Measurements from ENCODE around the gene ENTREP3. TPM values are rescaled to one million over a fixed set of nuclear protein-coding genes. Genes with fewer than 3 reads are reported as not detected.
A peak's percentile ranks its signal among the peaks of the same experiment; 100 is the strongest.
"Not testable (repeated sequence)": the region's sequence is repeated elsewhere in the genome, so short reads cannot be mapped to it uniquely, and the experiment has no call there.

Gene ENTREP3, protein sequence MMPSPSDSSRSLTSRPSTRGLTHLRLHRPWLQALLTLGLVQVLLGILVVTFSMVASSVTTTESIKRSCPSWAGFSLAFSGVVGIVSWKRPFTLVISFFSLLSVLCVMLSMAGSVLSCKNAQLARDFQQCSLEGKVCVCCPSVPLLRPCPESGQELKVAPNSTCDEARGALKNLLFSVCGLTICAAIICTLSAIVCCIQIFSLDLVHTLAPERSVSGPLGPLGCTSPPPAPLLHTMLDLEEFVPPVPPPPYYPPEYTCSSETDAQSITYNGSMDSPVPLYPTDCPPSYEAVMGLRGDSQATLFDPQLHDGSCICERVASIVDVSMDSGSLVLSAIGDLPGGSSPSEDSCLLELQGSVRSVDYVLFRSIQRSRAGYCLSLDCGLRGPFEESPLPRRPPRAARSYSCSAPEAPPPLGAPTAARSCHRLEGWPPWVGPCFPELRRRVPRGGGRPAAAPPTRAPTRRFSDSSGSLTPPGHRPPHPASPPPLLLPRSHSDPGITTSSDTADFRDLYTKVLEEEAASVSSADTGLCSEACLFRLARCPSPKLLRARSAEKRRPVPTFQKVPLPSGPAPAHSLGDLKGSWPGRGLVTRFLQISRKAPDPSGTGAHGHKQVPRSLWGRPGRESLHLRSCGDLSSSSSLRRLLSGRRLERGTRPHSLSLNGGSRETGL
- 49.0 TPM for total RNA-seq

- peak; percentile 87 for DNase-seq (ENCODE audit: low spot score)
Measured at GRCh38 chr1:155255243-155256007, at the start of gene ENTREP3. Gene ENTREP3, minus strand, starts transcription at chr1:155255483. Its CDS starts 606 bp downstream, at chr1:155254877.

DNA sequence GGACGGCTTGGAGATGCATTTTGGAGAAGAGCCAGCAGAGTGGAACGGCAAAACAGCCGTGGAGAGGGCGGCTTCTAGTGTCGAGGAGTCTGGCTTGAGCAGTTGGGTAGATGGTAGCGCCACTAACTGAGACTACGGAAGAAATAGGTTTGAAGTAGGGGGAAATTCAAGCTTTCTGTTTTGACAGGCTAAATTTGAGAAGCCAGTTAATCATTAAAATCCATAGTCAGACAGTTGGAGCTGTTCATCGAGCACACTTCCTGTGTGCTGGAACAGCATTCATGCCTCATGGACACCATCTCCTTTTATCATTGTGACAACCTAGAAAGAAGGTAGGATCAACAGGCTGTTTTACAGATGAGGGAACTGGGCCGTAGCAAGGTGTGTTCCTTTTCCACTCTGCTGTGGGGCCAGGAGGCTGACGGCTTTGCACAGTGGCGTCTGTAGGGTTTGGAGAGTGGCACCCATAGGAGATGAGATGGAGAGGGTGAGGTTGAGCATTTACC is 49.3 kb upstream of the ENTREP3 start:
- DNase-seq (ENCODE audit: low spot score): no peak

DNA sequence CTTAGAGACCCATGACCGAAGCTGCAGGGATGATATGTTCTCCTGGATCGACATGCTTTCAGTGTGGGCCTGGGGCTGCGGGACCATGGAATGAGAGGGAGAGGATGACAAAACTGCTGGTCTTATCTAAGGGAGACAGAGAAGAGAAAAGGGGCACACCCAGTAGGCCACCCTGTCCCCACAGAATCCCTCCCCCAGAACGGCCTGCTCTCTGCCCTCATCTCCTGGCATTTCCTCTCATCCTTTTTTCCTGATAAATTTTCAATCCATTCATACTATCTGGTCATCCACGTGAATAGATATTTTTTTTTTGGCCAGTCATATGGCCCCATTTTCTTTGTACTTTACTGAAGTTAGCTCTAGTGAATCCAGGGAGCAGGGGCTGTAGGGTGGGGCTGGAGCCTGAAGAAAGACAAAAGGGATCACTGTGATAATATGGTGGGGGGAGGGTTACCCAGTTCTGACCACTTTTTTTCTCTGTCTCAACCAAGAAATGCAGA is 46.1 kb upstream of the ENTREP3 start, which contains the start of gene PKLR:
Gene PKLR, minus strand, starts transcription at position 97 of the 500 bp plus-strand sequence. Its CDS starts 43 bp downstream, at position 54.
- no peak for DNase-seq (ENCODE audit: low spot score)

- peak; percentile 58 for DNase-seq (ENCODE audit: low spot score)
Measured at GRCh38 chr1:155300553-155301329, 45.5 kb upstream of the ENTREP3 start.

DNA sequence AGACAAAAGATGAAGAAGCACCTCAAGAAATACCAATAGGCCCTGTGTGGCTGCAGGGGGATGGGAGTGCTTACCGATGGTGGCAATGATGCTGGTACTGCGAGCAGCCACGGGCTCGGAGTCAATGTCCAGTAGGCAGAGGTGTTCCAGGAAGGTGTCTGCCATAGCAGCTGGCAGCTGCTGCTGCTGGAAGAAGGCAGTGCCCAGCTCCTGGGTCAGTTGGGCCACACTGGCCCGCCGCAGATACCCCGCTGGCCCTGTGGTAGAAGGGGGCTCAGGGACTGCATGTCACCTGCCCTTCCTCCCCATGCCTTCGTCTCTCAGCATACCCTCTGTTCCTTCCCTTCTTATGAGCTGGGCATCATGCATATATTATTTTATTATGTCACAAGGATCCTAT is 44.7 kb upstream of the ENTREP3 start:
- no peak for DNase-seq (ENCODE audit: low spot score)

GRCh38 chr1:155297384-155297783 is 42.1 kb upstream of the ENTREP3 start:
- no peak for DNase-seq (ENCODE audit: low spot score)

DNA sequence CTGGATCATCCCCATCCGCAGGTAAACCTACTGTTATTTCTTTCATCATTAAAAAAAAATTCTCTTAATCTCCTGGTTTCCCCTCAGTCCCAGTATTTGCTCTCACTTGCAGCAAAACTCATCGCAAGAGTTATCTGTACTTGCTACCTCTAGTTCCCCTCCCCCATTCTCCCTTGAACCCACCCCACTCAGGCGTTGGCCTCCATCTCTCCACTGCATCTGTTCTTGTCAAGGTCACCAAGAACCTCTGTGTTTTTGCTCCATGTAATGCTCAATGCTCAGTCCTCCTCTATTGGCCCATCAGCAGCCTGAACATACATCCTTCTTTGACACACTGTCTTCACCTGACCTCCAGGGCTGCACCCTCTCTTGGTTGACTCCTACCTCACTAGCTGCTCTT is 41.4 kb upstream of the ENTREP3 start:
- no peak for DNase-seq (ENCODE audit: low spot score)

DNA sequence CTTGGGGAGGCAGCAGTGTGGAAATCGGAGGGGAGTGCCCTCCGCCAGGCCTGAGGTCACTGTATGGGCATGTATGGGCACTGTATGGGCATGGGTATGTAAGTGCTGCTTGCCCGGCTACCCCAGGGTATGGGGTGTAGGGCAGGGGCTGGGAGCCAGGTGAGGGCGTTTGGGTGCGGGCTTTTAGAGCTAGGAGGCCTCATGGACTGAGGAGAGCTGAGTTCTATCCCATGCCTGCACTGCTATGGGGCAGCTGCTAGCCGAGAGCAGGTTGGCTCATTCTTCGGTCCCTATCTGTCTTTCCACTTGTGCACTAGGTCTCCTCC is 40.6 kb upstream of the ENTREP3 start:
- DNase-seq (ENCODE audit: low spot score): no peak

- DNase-seq (ENCODE audit: low spot score): no peak
Measured at GRCh38 chr1:155295183-155295941, 40.1 kb upstream of the ENTREP3 start.

- DNase-seq (ENCODE audit: low spot score): no peak
Measured at GRCh38 chr1:155294520-155295182, 39.4 kb upstream of the ENTREP3 start.

DNA sequence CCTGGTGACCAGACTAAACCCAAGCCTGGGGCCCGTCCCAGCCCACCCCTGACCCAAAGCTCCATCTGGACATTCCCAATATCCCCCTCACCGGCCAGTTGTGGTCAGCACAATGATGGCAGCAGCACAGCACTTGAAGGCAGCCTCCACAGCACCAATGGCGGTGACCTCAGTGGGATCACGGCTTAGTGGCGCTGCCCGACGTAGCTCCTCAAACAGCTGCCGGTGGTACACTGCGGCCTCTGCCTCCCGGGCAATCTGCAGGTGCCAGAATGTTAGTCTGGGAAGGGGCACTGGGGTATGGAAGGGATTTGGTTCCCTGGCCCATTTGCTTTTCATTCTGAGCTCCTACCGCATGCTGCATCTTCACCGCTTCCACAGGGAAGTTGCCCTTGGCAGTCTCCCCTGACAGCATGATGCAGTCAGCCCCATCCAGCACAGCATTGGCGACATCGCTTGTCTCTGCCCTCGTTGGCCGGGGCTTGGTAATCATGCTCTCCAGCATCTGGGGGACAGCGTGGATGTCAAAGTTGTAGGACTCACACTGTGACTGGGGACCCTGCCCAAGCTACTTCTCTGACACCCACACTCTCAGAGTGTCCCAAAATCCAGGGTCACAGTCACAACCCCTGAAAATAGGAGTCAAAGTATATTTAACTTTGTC is 37.9 kb upstream of the ENTREP3 start:
- DNase-seq (ENCODE audit: low spot score): no peak

DNA sequence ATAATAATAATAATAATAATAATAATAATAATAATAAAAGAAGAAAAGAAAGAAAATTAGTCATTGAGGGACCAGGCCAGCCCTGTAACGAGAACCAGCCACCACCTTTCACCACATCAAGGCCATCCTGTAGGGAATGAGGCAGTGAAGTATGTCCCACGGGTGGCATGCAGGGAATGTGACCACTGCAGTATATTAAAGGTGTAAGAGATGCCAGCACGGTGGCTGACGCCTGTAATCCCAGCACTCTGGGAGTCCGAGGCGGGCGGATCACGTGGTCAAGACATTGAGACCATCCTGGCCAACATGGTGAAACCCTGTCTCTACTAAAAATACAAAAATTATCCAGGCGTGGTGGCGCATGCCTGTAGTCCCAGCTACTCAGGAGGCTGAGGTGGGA is 35.7 kb upstream of the ENTREP3 start:
- DNase-seq (ENCODE audit: low spot score): not testable (repeated sequence)

GRCh38 chr1:155287987-155288543 is 32.8 kb upstream of the ENTREP3 start:
- no peak for DNase-seq (ENCODE audit: low spot score)

DNA sequence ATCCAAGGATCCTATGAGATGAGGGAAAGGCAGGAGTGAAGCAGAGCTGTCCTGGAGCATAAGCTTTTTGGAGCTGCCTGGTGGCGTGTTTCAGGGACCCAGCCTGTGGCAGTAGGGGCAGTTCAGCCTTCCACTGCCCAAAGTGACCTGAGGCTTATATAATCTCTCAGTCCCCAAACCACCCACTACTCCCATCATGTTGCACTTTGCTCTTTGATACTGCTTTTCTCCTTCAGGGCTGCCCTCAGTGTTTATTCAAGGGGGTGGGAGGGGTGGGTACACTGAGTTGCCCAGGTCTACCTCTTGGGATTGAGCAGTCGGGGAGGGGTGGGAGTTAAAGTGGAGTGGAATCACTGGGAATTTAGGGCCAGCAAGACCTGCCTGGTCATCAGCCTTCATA is 31.3 kb upstream of the ENTREP3 start:
- DNase-seq (ENCODE audit: low spot score): no peak

DNA sequence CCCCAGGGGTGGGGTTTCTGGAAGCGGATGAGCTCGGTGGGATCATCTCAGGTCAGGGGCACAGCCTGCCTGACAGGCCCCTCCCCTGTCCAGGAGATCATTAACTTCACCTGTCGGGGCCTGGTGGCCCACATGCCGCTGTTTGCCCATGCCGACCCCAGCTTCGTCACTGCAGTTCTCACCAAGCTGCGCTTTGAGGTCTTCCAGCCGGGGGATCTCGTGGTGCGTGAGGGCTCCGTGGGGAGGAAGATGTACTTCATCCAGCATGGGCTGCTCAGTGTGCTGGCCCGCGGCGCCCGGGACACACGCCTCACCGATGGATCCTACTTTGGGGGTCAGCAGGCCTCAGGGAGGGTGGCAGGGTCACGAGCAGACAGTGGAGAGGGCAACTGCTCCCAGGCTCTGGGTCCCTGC is 30.4 kb upstream of the ENTREP3 start:
- no peak for DNase-seq (ENCODE audit: low spot score)

DNA sequence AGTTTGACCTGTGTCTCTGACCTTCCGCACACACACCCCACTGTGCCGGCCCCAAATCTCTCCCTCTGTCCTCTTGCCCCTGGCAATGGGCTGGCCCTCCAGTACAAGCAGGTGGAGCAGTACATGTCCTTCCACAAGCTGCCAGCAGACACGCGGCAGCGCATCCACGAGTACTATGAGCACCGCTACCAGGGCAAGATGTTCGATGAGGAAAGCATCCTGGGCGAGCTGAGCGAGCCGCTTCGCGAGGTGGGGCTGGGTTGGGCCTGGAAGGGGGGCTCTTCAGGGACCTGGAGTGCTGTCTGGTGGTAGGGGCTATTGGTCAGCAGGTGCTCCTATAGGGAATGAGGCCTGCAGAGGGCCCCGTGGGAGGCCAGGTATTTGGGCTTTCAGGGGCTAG is 29.8 kb upstream of the ENTREP3 start:
- DNase-seq (ENCODE audit: low spot score): no peak

DNA sequence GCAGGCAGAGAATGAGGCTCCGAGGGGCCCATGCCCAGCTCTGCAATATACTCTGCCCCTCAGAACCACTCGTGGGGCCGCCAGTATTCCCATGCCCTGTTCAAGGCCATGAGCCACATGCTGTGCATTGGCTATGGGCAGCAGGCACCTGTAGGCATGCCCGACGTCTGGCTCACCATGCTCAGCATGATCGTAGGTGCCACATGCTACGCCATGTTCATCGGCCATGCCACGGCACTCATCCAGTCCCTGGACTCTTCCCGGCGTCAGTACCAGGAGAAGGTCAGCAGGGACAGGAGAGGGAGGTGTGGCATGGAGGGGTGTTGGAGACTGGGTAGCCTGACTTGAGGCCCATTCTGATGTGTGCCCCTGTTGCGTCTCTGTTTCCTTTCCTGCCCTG is 29.2 kb upstream of the ENTREP3 start:
- DNase-seq (ENCODE audit: low spot score): no peak

DNA sequence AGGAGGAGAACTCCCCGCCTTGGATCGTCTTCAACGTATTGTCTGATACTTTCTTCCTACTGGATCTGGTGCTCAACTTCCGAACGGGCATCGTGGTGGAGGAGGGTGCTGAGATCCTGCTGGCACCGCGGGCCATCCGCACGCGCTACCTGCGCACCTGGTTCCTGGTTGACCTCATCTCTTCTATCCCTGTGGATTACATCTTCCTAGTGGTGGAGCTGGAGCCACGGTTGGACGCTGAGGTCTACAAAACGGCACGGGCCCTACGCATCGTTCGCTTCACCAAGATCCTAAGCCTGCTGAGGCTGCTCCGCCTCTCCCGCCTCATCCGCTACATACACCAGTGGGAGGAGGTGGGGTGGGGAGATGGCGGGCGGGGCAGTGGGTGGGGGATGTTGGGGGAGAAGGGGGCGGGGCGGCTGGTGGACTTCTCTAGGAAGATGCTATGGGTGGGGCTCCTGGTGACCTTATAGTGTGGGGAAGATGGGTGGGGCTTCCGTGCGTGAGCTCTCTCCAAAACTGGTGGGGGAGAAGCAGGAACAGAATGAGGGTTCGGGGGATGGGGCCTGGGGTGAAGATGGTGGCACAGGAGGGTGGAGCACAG is 27.3 kb upstream of the ENTREP3 start:
- no peak for DNase-seq (ENCODE audit: low spot score)

- DNase-seq (ENCODE audit: low spot score): no peak
Measured at GRCh38 chr1:155279268-155279667, 24.0 kb upstream of the ENTREP3 start.

Data from mucosa of gallbladder (tissue), 1 donor.